Activated CD8-positive, alpha-beta memory T cell treated with anti-CD3 and anti-CD28 coated beads for 36 hours (primary cell): ENCODE measurements around the gene C22orf39. TPM values are rescaled to one million over a fixed set of nuclear protein-coding genes. Genes with fewer than 3 reads are reported as not detected.
"Not testable (repeated sequence)": the region's sequence is repeated elsewhere in the genome, so short reads cannot be mapped to it uniquely, and the experiment has no call there.

Experiments
- CTCF ChIA-PET: fragments of 350-600 bp; sonication (Branson Sonifier 250); formaldehyde crosslinking; loops from one replicate; lab custom pipeline; 2021; ENCODE audit warnings: antibody characterized with exemption; lab: Charles Lee
- POLR2A ChIA-PET: fragments of 350-600 bp; sonication (Branson Sonifier 250); formaldehyde crosslinking; loops from one replicate; lab custom pipeline; 2021; ENCODE audit warnings: antibody characterized with exemption; lab: Charles Lee
- total RNA-seq, 2 experiments: library from RNA; stranded (reverse); gene quantifications; one replicate each; pipeline ENCODE4 v1.2.3, GENCODE V29; 2021

Gene C22orf39
- total RNA-seq, 2 experiments from 2014 or later, result 23.7 to 24.7 TPM

DNA sequence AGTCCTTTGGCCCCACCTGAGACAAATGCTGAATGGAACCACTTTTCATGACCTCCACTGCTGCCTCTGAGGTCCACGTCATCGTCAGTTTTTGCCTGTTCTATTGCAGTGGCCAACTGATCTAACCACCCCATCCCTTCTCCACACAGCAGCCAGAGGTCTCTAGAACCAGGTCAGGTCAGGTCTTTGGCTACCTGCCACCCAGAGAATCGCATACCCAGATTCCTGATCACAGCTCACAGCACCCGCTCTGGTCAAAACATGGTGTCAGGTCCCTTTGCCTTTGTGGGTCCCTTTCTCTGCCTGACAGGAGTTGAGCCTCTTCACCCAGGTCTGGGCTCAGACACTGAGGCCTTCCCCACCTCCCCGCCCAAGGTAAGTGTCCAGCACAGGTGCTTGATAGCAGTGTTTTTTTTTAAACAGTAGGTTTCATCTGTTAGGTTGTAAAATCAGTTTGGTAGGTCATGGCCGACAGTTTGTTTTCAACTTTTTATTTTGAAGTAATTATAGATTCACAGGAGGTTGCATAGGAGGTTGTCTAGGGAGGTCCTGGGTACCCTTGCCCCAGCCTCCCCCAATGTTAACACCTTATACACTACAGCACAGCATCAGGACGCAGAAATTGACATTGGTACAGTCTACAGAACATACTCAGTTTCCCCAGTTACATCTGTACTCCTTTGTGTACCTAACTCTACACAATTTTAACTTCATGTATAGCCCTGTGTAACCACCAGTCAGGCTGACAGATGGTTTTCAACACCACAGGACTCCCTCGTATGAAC, 6.9 kb downstream of the C22orf39 start:
- ChIA-PET POLR2A (interaction anchor here (0.7 kb wide), 2 partner anchors 19 to 1200 kb away, joined by 4 to 6 read pairs; no protein-coding TSS in a partner anchor), CTCF (no interaction called here)

DNA sequence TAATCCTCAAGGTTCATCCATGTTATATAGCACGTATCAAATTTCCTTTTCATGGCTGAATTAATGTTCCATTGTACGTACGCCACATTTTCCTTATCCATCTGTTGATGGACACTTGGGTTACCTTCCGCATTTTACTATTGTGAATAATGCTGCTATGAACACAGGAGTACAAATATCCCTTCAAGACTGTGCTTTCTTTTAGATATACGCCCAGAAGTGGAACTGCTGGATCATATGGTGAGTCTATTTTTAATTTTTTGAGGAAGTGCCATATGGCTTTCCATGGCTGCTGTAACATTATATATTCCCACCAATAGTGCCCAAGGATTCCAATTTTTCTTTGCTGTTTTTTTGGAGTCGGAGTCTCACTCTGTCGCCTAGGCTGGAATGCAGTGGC, 9.2 kb downstream of the C22orf39 start:
- POLR2A ChIA-PET, result no interaction called here
- CTCF ChIA-PET, result no interaction called here

DNA sequence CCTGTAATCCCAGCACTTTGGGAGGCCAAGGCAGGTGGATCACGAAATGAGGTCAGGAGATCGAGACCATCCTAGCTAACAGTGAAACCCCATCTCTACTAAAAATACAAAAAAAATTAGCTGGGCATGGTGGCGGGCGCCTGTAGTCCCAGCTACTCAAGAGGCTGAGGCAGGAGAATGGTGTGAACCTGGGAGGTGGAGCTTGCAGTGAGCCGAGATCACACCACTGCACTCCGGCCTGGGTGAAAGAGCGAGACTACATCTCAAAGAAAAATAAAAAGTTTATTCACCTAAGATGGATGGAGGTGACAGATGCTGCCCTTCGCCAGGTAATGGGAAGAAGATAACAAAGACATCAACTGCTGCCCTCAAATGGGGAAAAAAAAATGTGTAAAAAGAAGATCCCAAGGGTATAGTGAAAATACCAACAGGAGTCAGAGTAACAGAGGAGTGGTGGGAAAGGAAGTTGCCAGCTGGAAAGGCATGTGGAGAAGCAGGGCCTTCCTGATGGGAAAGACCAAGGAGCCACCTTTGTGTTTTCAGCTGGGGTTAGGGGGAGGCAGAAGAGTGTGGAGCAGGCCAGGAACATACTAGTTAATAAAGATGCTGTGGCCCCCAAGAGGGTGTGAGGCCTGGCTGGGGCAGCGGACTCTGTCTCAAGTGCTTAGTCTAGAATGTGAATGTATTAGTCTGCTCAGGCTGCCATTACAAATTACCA, 10.9 kb downstream of the C22orf39 start:
- POLR2A ChIA-PET, result not testable (repeated sequence)
- CTCF ChIA-PET, result interaction anchor here (0.6 kb wide), 1 partner anchor 301 kb away, joined by 5 read pairs; no protein-coding TSS in a partner anchor

DNA sequence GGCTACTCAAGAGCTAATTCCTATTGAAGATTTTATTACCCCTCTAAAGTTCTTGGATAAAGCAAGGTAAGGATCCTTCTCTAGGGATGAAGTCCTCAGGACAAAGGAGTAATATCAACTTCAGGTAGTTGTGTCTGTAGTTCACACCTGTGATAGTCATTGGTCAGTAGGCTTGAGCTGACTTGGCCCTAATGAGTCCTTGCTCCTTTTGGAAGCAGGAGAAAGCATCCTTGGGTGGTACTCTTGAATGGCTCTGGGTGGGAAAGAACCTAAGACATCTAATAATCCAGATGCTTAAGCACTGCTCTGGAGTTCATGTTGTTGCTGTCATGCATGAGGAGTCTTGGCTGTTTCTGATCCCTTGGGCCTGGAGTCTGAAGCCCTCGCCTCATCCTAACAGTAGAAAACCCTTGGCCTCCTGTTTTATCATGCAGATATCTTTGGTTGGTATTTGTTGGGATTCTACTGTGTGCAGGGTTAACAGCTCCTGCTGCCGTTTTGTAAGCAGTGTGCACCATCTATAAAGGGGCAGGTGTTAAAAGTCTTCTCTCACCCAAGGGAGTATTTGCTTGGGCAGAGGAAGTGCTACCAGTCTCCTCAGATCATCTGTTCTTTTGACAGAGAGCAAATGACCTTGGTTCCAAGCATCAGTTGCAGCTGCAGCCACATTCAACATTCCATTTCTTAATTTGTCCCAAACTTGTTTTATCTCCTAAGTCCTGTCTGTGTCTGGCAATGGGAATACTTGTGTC, 12.5 kb downstream of the C22orf39 start:
- POLR2A ChIA-PET, result interaction anchor here (0.7 kb wide), 1 partner anchor 9 kb away, joined by 3 read pairs; no protein-coding TSS in a partner anchor
- CTCF ChIA-PET, result interaction anchor here (2.0 kb wide), 1 partner anchor 13 kb away, joined by 9 read pairs; the partner anchor contains the start of gene C22orf39

DNA sequence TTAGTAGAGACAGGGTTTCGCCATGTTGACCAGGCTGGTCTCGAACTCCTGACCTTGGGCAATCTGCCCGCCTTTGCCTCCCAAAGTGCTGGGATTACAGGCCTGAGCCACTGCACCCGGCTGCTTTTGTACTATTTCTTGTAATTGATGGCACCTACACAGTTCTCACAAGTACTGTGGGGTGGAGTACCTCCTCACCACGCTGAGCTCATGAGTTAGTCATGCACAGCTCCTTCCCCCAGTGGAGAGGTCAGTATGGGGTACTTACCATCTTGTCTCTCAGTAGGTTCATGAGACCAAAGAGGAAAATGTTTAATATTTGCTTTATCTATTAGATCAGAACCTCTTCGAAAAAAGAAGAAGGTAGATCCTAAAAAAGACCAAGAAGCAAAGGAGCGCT, 13.1 kb downstream of the C22orf39 start:
- ChIA-PET CTCF (interaction anchor here (2.0 kb wide), 1 partner anchor 13 kb away, joined by 9 read pairs; the partner anchor contains the start of gene C22orf39), POLR2A (interaction anchor here (0.6 kb wide), 1 partner anchor 13 kb away, joined by 3 read pairs; the partner anchor contains the start of gene C22orf39)

DNA sequence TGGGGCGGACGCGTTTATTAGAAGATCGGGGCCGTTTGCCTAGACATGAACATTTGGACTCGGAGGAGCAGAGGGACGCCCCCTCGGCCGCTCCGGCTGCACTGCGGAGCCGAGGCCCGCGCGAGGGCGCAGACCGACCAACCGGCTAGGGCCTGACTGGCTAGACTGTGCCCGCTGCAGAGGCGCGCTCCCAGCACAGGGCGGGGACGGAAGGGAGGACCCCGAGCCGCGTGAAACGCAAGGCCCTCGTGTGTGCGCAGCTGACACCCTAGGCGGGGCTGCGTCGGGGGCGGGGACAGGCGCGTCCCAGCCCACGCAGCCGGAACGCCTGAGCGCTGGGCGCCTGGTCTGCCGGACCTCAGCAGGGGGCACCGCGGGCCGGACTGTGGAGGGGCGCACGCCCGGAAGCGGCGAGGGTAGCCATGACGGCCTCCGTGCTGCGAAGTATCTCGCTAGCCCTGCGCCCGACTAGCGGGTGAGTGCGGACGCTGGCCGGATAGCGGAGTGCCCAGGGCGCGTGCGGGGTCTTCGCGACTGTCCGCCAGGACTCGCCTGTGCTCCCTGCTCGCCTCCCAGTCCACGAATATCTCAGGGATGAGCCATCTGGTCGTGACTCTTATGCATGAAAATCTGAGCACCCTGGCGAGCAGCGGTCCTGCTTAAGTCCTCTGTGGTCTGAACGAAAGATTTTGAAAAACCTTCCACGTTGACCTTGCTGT, 15.2 kb downstream of the C22orf39 start, which contains the start of gene MRPL40:
Gene MRPL40 (plus strand): TSS at position 413 of the 719 bp plus-strand sequence. CDS start 10 bp downstream, at position 423.
- CTCF ChIA-PET, result interaction anchor here (0.8 to 1.2 kb wide), 2 partner anchors 17 to 197 kb away, joined by 3 read pairs; no protein-coding TSS in a partner anchor

DNA sequence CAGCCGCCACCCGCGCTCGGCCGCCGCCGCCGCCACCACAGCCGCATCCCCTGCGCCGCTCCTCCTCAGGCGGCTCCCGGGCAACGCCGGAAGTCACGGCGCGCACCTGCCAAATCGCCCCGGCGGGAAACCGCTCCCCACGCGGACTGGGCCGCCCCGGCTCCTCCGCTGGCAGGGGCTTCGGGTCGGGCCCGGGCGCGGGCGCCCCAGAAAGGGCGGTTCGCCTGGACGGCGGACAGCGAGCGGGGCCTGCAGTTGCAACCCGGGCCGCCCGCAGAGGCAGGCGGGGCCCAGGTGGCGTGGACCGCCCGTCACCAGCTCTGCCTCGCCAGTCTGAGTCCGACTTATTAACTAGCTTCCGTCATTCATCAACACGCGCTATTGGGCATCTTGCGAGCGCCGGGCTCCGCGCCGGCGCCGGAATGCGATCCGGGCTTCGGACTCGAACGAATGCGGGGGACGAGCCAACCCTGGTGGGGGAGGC, 15.8 kb downstream of the C22orf39 start, which contains the start of gene HIRA:
Gene HIRA (minus strand): TSS at position 85 of the 484 bp plus-strand sequence. CDS start 257 bp downstream, outside the sequence.
- ChIA-PET POLR2A (interaction anchor here (0.9 to 2.1 kb wide), 4 partner anchors 11 to 287 kb away, joined by 3 to 13 read pairs (median 5); partner anchors contain the start of genes C22orf39, ESS2 and SLC25A1), CTCF (interaction anchor here (1.0 to 1.2 kb wide), 2 partner anchors 10 to 17 kb away, joined by 3 read pairs; no protein-coding TSS in a partner anchor)

More for the DNA sequence above, 15.2 kb downstream of the C22orf39 start, which contains the start of gene MRPL40:
- POLR2A ChIA-PET, result interaction anchor here (0.9 to 2.1 kb wide), 4 partner anchors 12 to 288 kb away, joined by 3 to 13 read pairs (median 5); partner anchors contain the start of genes C22orf39, ESS2 and SLC25A1

DNA sequence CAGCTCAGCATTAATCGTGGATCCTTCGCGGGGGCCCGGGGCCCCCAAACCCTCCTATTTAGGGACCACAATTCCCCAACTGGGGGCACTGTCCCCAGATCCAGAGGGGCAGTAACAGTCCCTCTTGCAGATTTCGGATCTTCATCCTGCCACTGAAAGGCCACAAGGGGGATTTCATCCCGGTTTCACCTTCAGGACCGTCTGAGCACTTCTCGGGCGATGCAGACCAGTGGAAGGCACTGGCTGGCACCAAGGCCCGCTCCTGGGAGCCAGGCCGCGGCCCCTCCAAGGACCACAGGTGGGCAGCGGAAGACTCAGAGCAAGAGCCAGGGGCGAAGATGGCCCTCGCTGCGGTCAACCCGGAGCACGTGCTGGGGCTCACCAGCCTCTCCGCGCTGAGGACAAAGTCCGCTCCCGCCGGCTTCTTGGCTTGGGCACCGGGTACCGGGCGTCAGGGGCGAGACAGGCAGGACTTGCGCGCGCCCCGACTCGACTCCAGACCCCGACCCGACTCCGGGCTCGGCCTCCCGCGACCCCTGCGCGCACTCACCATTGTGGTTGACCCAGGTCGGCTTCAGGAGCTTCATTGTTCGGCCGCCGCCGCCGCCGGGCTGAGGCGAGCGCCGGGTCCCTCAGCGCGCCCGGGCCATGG, 16.5 kb downstream of the C22orf39 start:
- ChIA-PET POLR2A (interaction anchor here (0.8 to 2.1 kb wide), 5 partner anchors 10 to 287 kb away, joined by 3 to 13 read pairs (median 4); partner anchors contain the start of genes C22orf39, ESS2 and SLC25A1), CTCF (interaction anchor here (1.0 to 1.2 kb wide), 2 partner anchors 10 to 18 kb away, joined by 3 read pairs; no protein-coding TSS in a partner anchor)

DNA sequence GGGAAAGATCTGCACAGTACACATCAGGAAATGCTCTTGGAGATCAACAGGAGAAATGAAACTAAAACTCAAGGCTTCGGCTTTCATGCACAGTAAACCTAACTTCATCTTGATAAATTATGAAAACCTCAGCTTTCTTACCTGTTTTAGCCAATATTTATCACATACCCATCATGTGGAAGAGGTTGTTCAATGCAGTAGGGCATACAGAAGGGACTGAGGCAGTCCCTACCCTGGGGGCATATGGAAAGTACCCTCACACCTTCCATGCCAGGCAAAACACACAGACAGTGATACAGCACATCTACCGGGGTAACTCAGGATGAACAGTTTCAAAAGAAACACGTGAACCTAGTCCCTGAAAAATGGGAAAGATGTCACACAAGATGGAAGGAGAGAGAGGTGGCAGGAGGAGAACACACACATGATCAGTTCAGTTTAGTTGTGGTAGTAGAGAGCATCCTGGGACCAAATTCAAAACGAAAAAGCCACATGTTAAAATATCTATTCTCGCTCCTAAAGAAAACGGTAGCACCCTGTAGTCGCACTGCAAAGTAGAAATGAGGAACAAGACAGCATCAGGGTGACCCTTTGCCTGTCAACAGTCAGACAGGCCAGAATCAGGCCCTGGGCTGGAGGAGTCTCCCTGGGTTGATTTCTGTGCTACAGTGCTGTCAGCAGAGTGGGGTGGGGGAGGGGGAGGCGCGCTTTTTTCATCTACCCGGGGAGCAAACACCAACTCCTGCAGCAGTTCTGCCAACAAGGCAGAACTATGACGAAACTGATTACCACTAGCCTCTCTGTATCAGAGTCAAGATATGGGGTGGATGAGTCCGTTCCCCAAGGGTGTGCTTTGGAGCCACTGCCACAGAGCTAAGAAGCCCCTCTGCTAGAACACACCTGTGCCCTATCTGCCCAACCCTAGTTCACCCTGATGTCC, 17.3 kb downstream of the C22orf39 start:
- CTCF ChIA-PET, result no interaction called here
- POLR2A ChIA-PET, result interaction anchor here (0.8 to 2.0 kb wide), 2 partner anchors 10 to 48 kb away, joined by 3 to 6 read pairs; no protein-coding TSS in a partner anchor

DNA sequence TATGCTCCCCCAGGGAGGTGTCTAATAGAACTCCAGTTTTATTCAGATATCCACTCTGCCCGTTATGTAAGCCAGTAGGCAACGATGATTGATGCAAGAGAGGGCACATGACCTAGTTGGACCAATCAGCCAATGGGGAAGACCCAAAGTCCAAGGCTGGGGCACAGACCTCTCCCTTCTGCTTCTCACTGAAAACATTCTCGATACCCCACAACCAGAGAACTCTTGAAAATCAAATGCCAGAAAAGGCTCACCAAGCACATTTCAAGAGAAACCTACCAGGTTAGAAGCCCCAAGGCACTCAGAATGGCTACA, 23.4 kb downstream of the C22orf39 start:
- POLR2A ChIA-PET, result no interaction called here

DNA sequence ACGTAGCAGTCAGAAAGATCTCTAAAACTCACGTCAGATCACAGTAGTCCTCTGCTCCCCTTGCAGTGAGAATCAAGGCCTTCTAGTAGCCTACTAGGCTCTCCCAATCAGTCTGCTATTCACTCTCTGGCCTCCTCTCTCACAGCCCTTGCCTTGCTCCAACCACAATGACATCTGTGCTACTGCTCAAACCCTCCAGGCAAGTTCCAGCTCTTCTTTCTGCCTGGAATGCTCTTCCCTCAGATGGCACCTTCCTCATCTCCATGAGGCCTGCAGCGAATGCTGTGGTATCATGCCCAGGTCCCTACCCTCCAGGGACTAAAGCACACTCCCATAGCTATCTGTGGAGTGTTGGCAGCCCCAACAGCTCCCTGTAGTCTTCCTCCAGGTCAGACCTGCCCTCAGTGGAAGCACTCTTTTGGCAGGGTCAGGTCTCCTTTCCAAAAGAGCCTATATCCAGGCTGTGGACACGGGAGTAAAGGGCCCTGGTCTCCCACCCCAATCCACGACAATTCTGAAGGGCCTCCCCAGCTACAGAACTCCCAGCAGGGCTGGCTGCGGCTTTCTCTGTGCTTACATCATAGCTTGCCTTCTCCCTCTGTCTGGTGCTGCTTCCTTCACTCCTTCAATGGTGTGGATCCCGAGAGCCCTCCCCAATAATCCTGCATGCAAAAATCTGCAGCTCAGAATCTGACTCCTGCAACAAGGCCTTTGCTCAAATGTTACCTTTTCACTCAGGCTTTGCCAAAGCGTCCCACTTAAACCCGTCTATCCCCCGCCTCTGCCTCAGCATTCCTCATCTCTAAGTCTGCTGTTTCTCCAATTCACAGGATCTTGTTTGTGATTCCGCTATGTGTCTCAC, 24.8 kb downstream of the C22orf39 start:
- CTCF ChIA-PET, result interaction anchor here (0.6 to 0.7 kb wide), 3 partner anchors 11 to 524 kb away, joined by 3 to 6 read pairs (median 3); no protein-coding TSS in a partner anchor
- POLR2A ChIA-PET, result no interaction called here

More for the DNA sequence above, 23.4 kb downstream of the C22orf39 start:
- CTCF ChIA-PET, result no interaction called here

DNA sequence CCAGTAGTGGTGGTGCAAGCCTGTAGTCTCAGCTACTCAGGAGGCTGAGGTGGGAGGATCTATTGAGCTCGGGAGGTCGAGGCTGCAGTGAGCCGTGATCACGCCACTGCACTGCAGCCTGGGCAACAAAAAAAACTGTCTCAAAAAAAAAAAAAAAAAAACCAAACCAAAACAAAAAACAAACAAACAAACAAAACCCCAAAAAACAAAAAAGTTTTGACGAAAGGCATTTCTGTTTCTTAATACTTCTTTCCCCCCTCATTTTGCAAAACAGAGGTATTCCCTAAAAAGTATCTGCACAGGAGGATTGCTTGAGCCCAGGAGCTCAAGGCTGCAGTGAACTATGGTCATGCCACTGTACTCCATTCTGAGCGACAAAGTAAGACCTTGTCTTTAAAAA, 27.2 kb downstream of the C22orf39 start:
- ChIA-PET POLR2A (interaction anchor here (1.7 kb wide), 1 partner anchor 11 kb away, joined by 6 read pairs; the partner anchor contains the start of gene HIRA), CTCF (interaction anchor here (0.7 to 1.4 kb wide), 3 partner anchors 24 to 54 kb away, joined by 3 to 7 read pairs (median 5); no protein-coding TSS in a partner anchor)

DNA sequence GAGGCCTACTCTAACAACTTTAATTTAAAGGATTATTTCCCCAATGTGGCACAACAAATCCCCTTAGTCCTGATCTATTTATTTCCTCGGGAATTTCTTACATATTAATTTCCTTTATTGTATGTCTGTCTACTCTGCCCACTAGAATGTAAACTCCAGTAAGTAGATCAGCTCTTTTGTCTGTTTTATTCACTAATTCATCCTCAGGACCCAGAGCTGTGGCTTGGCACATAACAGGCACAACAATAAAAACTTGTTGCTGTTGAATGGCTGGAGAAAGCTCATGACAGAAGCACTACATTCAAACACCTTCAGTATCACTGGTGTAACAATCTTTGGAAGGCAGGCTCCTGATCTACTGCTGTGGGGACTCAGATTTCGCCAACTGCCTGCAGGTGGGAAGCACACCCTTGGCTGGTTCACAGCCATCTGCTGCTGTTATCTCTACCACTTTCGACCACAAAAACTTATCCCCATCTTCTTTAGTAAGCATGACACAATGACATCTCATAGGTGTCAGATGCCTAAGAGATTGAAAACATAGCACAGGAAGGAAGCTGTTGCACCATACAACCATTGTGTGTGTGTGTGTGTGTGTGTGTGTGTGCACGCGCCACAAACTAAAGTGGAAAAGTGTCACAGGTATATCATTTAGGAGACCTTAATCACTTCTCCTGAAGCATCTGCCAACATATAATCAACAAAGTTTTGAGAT, 27.9 kb downstream of the C22orf39 start:
- POLR2A ChIA-PET, result interaction anchor here (1.7 kb wide), 1 partner anchor 12 kb away, joined by 6 read pairs; the partner anchor contains the start of gene HIRA
- CTCF ChIA-PET, result interaction anchor here (1.4 kb wide), 1 partner anchor 54 kb away, joined by 3 read pairs; no protein-coding TSS in a partner anchor

DNA sequence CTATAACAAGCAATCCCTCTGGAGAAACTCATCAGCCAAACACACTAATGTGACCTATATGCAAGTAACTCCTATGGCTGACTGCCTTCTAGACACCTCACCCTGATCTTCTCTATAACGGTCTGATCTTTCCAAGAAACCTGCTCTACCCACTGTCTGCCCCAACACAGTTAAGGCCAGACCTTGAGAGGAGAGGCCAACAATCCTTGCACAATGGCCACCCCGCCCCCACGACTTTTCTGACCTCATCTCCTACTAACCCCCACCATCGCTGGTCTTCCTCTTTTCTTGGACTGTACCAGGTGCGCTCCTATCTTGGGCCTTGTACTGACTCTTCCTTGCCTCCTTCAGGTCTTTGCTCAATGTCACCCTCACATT, 28.4 kb downstream of the C22orf39 start:
- ChIA-PET POLR2A (no interaction called here), CTCF (no interaction called here)
